ENCODE data around the gene FCER1A.

FCER1A gene

DNA sequence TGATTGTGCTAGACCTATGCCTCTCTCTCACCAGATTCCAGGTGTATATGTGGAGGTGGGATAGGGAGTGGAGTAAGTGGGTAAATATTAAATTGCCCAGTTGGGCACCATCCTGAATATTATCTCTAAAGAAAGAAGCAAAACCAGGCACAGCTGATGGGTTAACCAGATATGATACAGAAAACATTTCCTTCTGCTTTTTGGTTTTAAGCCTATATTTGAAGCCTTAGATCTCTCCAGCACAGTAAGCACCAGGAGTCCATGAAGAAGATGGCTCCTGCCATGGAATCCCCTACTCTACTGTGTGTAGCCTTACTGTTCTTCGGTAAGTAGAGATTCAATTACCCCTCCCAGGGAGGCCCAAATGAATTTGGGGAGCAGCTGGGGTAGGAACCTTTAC, at the start of gene FCER1A:
Gene FCER1A, plus strand, starts transcription at position 242 of the 400 bp plus-strand sequence. Its CDS starts 29 bp downstream, at position 271.
- DNase-seq (ENCODE audit: low read depth in 2 of 2, low spot score in 1 of 2): no peak

DNA sequence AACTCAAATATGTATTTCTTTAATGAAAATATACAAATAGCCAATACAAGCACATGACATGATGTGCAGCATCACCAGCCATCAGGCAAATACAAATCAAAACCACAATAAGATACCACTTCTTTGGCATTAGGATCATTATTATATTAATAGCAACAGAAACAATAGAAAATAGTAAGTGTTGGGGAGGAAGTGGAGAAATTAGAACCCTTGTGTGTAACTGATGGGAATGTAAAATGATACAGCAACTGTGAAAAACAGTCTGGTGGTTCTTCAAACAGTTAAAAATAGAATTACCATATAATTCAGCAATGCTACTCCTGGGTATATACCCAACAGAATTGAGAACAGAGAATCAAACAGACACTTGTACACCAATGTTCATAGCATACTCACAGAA, 40.8 kb upstream of the FCER1A start:
- DNase-seq (ENCODE audit: low read depth in 2 of 2, low spot score in 1 of 2): no peak

DNA sequence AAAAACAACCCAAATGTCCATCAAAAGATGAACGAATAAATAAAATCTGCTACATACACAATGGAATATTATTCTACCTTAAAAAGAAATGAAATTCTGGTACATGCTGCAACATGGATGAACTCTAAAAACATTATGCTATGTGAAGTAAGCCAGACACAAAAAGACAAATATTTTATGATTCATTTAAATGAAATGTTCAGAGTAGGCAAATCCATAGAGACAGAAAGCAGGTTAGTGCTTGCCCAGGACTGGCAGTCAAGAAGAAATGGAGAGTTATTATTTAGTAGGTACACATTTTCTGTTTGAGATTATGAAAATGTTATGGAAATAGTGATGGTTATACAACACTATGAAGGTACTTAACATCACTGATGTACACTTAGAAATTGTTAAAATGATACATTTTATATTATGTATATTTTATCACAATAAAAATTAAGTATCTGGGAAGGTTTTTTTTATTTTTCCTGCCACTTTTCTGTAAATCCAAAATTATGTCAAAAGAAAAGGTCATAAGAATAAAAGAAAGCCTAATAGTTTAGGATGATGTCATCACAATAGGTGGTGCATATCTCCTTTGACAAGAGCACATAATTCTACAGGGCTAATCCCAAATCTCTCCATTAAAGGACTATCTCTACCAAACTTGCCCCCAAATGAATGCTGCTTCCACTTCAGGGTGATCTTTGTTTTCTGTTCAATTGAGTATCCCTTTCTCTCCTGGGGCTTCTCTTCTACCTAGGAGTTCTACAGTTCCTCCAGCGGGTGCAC, 40.2 kb upstream of the FCER1A start:
- no peak for DNase-seq (ENCODE audit: low read depth in 2 of 2, low spot score in 1 of 2)

DNA sequence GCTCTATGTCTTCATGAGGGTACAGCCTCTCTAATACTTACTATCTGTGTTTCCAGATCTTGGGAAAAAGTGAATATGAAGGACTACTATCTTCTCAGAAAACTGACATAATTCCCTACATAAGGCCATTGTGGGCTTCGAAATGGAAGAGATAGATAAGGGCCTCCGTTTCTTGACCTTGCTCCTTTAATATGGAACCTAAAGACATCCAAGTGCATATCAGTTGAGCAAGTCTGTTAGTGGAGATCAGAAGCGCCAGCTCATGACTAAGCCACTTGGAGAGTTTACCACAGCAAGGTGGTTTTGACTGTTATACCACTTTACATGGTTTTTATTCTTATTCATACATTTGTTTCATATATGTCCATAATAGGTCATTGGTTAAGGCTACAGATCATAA, 35.3 kb upstream of the FCER1A start:
- no peak for DNase-seq (ENCODE audit: low read depth in 2 of 2, low spot score in 1 of 2)

DNA sequence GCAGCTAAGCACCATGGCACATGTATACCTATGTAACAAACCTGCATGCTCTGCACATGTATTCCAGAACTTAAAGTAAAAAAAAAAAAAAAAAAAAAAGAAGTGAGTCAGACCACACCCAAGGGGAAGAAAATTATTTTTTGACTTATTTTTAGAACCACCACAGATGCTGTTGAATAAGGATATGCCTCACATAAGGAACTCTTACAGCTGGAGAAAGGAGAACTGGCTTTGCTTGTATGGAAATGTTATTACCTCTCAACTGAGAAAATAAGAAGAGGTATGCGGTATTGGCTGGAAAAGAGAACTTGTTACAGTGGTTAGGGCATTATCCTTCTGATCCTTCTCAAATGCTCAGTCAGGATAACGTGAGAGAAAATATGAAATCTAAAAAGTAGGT, 27.5 kb upstream of the FCER1A start:
- no peak for DNase-seq (ENCODE audit: low read depth in 2 of 2, low spot score in 1 of 2)

DNA sequence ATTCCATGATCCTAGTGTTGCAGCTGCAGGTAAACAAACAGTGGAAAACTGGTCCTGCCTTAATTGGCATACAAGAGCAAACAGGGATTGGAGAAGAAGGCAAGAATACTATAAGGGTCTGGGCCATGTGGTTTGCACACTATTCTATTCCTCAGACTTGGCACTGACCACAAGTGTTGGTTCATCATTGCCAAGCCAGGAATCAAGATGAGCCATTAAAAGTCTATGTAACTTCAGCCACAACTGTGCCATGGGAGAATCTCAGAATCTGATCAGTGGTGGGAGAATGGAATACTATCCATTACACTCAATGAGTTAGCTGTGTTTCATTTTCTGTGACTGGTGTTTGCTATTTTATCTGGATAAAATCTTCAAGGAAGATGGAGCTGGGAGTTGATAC, 26.2 kb upstream of the FCER1A start:
- DNase-seq (ENCODE audit: low read depth in 2 of 2, low spot score in 1 of 2): no peak

DNA sequence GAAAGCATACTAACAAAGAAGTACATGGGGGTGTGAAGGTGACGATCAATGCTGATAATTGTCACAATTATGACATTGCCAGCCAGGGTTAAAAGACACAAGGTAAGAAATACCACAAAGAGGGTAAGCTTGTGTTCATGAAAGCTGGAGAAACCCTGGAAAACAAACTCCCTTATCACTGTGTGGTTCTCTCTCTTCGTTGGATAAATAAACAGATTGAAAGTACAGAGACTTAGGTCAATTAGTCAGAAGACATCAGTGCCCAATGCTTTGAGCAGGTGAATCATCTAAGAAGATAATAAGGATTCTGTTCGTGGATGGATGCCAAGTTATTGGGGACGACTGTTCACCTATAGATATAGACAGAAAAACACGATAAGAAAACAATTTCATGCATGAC, 22.4 kb upstream of the FCER1A start:
- DNase-seq (ENCODE audit: low read depth in 2 of 2, low spot score in 1 of 2): no peak

DNA sequence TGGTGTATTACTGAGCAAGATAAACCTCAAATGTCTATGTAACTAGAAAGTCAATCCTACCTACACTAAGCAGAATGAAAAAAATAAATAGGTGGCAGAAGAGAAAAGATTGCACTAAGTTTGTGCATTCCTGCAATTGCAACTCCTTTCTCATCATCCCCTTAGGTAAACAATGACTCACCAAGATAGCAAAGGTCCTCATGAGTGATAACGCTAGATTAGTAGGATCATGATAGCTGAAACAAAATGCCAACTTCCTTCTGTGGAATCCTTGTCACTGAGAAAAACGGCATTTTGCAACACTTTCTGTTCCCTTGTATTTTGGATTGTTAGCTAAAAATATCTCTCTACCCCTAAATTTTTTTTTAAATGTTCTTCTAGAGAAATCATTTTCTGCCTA, 20.0 kb upstream of the FCER1A start:
- DNase-seq (ENCODE audit: low read depth in 2 of 2, low spot score in 1 of 2): no peak

DNA sequence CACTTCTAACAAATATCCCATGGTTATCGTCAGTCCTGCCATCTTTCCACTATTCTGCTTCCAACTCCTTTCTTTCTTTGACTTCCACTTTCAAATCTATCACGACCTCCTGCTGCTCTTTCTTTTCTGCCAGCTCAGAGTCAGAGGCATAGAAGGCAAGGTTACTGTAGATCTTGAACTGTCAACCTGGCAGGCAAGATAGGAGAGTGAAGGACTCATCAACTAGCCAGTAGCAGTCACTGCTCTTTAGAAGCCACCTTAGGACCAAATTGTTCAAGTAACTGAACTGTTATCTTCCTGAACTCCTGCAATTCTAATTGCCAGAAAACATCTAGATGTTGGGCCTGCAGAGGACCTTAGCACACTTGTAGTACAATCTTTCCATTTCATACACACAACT, 13.1 kb upstream of the FCER1A start:
- DNase-seq (ENCODE audit: low read depth in 2 of 2, low spot score in 1 of 2): no peak

DNA sequence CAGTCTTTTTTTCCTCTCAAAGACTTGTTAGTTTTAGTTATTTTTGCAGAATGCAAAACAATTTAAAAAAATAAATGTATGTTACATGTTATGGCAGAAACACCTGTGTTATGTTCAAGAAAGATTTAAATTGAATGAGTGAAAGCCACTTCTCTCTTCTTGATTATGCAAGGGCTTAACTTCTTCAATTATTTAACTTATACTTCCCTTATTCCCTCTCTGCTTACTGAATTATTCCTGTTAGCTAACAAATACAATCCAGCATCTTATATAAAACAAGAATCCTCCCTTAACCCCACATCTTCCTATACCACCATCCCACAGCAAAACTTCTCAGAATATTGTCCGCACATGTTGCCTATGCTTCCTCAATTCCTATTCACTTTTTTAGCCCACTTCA, 10.7 kb upstream of the FCER1A start:
- no peak for DNase-seq (ENCODE audit: low read depth in 2 of 2, low spot score in 1 of 2)

DNA sequence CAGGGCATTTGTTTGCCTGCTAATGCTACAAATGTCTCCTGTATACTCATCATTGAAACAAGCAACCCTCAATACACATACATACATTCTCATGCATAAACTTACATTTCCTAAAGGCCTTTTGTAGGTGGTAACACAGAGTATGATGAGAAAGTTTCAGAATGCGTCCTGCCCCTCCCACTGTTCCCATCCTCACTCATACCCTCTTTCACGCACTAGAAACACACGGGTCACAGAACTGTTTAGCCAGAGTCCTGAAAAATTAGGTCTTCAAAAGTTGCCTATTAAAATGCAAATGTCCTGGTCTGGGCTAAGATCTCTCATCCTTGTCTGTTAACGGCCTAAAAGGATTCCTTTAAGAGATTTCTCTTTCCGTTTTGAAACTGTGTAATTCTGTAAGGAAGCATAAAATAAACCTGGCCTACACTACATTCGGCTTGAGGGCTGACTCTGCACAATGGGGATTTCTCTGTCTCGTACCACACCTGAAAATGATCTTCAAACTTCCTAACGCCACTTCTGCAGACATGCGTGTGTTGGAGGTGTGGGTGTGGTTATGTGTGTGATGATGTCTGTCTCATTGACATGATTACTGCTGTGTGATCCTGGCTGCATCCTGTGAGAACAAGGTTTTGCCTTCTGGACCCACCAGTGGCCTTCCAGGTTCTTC, 5.3 kb upstream of the FCER1A start:
- DNase-seq (ENCODE audit: low read depth in 2 of 2, low spot score in 1 of 2): no peak

DNA sequence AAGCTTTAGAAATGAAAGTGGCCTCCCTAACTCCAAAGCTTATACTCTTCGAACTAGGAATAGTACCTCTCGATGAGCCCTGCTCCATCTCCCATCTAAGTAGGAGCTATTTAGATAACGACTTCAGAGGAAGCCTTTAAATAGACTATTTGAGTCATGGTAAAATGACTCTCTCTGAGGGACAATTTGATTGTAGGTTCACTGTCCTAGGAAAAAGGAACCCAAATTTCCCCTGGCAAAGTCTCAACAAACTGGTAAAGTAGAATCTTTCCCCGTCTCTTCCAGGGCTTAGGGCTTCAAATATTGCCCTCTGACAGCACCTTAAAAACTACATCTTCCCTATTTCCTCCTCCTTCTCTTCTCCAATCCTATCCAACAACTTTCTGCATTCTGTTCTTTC, 2.0 kb upstream of the FCER1A start:
- no peak for DNase-seq (ENCODE audit: low read depth in 2 of 2, low spot score in 1 of 2)

DNA sequence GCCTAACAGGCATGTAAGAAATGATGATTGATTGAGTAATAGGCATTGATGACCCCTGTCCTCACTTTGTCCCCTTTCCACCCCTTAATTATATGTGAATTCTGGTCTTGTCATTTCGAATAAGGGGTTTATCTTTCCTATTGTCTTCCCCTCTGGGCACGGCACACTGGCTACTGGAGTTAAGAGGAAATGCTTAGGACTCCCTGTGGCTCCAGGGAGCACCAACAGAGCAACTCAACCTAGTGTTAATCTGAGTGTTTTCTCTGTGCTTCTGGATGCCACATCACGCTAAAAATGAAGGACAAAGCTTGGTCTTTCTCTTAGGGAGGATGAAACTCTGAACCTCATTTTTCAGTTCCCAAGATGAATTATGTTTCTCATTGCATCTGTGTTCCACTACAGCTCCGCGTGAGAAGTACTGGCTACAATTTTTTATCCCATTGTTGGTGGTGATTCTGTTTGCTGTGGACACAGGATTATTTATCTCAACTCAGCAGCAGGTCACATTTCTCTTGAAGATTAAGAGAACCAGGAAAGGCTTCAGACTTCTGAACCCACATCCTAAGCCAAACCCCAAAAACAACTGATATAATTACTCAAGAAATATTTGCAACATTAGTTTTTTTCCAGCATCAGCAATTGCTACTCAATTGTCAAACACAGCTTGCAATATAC, 5.3 kb downstream of the FCER1A start:
- no peak for DNase-seq (ENCODE audit: low read depth in 2 of 2, low spot score in 1 of 2)

DNA sequence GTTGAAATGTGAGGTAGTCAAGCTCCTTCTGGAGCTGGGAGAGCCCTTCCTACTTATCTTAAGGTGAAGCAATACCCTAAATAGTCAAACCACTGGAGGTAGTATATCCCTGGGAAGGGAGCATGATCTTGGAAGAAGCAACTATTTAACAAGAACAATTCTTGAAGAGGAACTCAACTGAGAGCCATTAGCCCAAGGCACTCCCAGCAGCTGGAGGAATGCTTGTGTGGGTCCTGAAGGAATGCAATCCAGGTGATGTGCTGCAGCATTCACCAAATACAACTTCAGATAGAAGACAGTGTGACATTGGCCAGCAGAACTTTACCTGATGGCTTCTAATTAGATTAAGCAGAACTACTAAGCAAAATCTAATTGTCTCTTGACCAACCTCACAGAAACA, 9.5 kb downstream of the FCER1A start:
- DNase-seq (ENCODE audit: low read depth in 2 of 2, low spot score in 1 of 2): no peak

DNA sequence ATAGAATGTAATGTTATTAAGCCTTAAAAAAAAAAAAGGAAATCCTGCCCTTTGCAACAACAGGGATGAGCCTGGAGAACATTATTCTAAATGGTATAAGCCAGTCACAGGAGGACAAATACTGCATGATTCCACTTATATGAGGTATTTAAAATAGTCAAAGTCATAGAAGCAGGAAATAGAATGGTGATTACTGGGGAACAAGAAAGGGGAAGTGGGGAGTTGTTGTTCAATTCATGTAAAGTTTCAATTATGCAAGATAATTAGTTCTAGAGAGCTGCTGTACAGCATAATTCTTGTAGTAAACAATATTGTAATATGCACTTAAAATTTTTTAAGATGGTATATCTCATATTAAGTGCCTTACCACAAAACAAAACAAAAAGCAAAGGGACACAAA, 13.2 kb downstream of the FCER1A start:
- DNase-seq (ENCODE audit: low read depth in 2 of 2, low spot score in 1 of 2): no peak

DNA sequence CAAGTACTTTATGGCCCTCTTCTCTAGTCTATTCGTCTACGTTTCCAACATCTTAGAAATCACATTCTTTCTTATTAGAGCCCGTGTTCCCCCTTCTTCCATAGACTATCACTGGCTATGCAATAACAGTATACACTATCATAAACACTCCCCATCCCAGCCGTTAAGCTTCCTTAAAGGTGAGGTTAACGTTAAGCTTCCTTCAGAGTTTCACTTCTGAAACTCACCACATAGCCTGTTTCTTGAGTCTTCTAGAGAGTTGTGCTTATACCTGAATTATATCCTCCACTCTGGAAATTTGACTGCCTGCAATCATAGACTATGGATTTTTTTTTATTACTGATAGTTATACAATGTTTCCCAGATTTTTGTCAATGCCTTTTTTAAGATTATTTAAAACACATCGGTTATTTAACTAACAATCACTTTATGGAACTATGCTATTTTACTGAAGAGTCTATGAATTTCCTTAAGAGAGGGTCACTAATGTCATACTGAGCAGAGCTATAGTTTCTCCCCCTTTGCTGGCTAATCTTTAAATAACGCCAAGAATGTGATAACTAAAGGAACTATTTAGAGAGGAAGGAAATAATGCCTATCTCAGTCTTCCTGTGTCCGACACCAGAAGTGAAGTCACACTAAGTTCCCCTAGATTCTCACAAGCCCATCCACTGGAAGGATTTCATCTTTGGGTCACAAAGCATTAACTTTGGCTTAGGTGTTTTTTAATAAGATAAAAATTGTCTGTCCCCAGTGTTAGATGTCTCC, 16.8 kb downstream of the FCER1A start:
- DNase-seq (ENCODE audit: low read depth in 2 of 2, low spot score in 1 of 2): no peak

DNA sequence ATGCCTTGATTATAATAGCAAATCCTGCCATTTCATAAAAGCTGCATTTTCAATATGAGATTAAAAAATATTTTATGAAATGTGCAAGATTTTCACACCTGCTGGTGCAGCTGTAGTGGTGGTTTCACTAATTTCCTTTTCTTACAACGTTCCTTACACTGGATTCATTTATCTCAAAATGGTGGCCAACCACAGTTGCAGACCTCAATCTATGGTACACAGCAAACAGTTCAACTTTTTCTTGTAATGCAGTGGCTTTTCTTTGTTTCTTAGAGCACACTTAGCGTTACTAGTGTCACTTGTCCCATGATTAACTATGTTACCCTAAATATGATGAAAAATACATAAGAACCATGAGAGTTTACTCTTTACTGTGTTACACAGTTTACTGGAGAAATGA, 32.7 kb downstream of the FCER1A start:
- no peak for DNase-seq (ENCODE audit: low read depth in 2 of 2, low spot score in 1 of 2)

DNA sequence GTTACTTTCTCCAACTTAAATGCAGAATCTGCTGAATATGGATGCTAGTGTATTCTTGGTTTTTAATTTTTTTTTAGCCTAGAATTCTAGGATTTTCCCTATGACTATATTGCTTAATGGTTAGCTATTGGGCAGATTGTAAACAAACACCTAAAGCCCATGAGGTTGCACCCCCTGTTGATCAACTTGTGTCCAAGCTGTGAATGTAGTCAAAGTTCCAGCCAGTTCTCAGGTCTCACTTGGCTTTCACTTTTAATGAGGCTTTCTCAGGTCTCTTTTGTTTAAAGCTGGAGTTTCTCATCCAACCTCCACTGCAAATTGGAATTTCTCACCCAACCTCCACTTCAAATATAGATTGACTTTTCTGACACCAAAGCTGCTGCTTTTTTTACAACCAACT, 35.9 kb downstream of the FCER1A start:
- DNase-seq (ENCODE audit: low read depth in 2 of 2, low spot score in 1 of 2): no peak

DNA sequence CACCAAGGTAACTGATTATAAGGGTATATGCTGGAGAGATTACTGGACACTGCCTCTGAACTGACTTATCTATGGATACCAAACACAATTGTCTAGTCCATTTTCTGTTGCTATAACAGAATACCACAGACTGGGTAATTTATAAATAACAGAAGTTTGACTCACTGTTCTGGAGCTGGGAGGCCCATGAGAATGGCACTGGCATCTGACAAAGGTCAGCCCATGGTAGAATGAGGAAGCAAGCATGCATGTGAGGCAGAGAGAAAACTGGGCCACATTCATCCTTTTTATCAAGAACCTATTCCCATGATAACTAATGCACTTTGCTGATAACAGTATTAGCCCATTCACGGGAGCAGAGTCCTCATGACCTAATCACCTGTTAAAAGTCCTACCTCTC, 37.4 kb downstream of the FCER1A start:
- DNase-seq (ENCODE audit: low read depth in 2 of 2, low spot score in 1 of 2): no peak

DNA sequence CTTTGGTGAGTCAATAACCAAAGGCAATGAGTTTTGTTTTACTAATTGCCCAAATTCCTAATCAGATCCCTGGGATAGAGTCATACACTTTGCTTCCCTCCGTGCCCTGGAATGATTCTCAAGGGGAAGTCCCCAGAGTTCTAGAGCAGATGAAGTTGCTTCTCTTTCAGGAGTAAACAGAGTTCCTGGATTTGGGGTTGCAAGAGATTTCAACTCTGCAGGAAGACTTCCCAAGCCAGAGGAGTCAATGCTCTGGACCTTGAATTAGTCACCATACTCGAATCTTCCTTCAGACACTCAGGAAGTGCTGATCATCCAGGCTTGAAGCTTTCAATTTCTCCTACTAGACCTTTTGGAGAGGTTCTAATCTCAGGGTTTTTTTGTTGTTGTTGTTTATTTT, 39.6 kb downstream of the FCER1A start:
- no peak for DNase-seq (ENCODE audit: low read depth in 2 of 2, low spot score in 1 of 2)

DNA sequence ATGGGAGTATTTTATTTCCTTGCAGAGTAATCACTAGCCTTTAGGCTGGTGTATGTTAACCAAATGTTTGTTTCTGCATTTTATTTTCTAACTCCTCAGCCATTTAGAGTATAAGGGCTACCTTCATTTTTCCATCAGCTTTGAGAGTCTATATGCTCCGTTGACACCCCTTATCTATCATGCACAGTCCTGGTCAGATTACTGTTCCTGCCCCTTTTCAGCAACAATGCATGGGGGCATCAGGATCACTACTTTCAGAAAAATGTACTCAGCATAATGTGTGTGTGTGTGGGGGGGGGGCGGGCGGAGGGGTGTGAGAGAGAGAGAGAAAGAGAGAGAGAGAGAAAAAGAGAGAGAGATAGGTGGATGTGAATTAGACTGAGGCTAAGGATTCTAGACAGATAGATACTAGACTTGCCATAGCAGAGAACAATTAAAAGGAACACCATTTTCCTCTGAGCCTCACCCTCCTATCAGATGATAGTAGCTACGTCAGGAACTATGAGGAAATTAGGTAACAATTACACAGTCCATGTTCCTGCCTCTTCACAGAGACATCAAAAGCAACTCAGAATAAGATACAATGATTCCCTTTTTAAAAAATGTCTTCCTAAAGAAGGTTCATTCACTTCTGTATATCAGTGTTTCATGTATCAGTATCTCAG, 40.8 kb downstream of the FCER1A start:
- DNase-seq (ENCODE audit: low read depth in 2 of 2, low spot score in 1 of 2): no peak

All from stimulated activated CD8-positive, alpha-beta memory T cell treated with anti-CD3 and anti-CD28 coated beads, Interleukin-4, amount 100 ng/mL, for 1 hour (primary cell).